Uterus (tissue), 4 donors: Measurements from ENCODE around the gene AXIN1. TPM values are rescaled to one million over a fixed set of nuclear protein-coding genes. Genes with fewer than 3 reads are reported as not detected.

Experiments used
- DNase-seq, 2 donors: peaks; one replicate each; pipeline ENCODE4 v3.0.0-alpha.2; 2019 to 2020
- H3K27ac ChIP-seq, 2 donors: fragments of 200-600 bp; sonication (generic); 1 replicate in 1 of 2; 2 replicates in 1 of 2; pipeline ENCODE4 v1.5.1; 2016 to 2018
- H3K27me3 ChIP-seq, 2 donors: fragments of 200-600 bp; sonication (generic); one replicate each; pipeline ENCODE4 v1.5.1; 2018 to 2019; ENCODE audit warnings: control low read depth in 1 of 2
- H3K36me3 ChIP-seq, 2 donors: fragments of 200-600 bp; sonication (generic); one replicate each; pipeline ENCODE4 v1.5.1; 2019; ENCODE audit warnings: control low read depth in 1 of 2
- H3K4me1 ChIP-seq, 2 donors: fragments of 200-600 bp; sonication (generic); one replicate each; pipeline ENCODE4 v1.5.1; 2018 to 2019; ENCODE audit warnings: control low read depth in 1 of 2
- H3K4me3 ChIP-seq, 2 donors: fragments of 200-600 bp; sonication (generic); 1 replicate in 1 of 2; 2 replicates in 1 of 2; pipeline ENCODE4 v1.5.1; 2018 to 2019; ENCODE audit warnings: mild to moderate bottlenecking in 1 of 2
- H3K9me3 ChIP-seq, 2 donors: fragments of 200-600 bp; sonication (generic); one replicate each; pipeline ENCODE4 v1.5.1; 2019; ENCODE audit warnings: control low read depth in 1 of 2
- CTCF ChIP-seq, 4 experiments: fragments of 200-600 bp in 2 of 4; fragments of 450-650 bp in 2 of 4; sonication (generic) in 2 of 4; IDR thresholded peaks; one replicate each; pipeline ENCODE4 v1.5.1; 2016 to 2019; ENCODE audit warnings: antibody characterized with exemption in 4 of 4, mild to moderate bottlenecking in 2 of 4, moderate library complexity in 1 of 4
- POLR2A ChIP-seq, 2 donors: fragments of 450-650 bp; IDR thresholded peaks; one replicate each; pipeline ENCODE4 v1.6.1; 2016; ENCODE audit warnings: antibody characterized with exemption in 2 of 2, mild to moderate bottlenecking in 1 of 2, moderate library complexity in 1 of 2
- intact Hi-C: fragments of 100-400 bp; cut with DNase I; formaldehyde crosslinking; loops from one replicate; pipeline ENCODE4 v1.15.1; 2023; ENCODE audit warnings: low total_unique reads
- total RNA-seq, 4 donors: library from RNA; depleted of rRNA in 3 of 4; stranded (reverse); fragments of >200 nt in 3 of 4; gene quantifications; one replicate each; pipeline versions ENCODE4 v1.1.0 to v1.2.4, GENCODE V29; 2014 to 2023
- donor health status: DM: yes; HTN: yes; CAD: no.

Gene AXIN1
- total RNA-seq, 4 donors from 2014 or later, result 6.2 to 23.6 (median 19.9) TPM

- Histone ChIP-seq H3K36me3 (no peaks in the 10 kb centered on the region), H3K27ac (no peak overlapping the region), H3K27me3 (no peaks in the 10 kb centered on the region), H3K4me3 (no peak overlapping the region), H3K4me1 (no peaks in the 10 kb centered on the region), H3K9me3 (no peaks in the 10 kb centered on the region)
- DNase-seq, result no peak
- TF ChIP-seq POLR2A (IDR thresholded peaks at IDR 0.05) (no peak), CTCF (IDR thresholded peaks at IDR 0.05) (no peak)
- intact Hi-C loops, result no loop called here
These were observed 31.0 kb downstream of the AXIN1 start for GRCh38 chr16:321532-321931.

- Histone ChIP-seq H3K4me3 (no peak overlapping the region), H3K9me3 (no peaks in the 10 kb centered on the region), H3K4me1 (no peaks in the 10 kb centered on the region), H3K27me3 (no peaks in the 10 kb centered on the region), H3K27ac (no peak overlapping the region), H3K36me3 (no peaks in the 10 kb centered on the region)
- TF ChIP-seq CTCF (IDR thresholded peaks at IDR 0.05), result no peak
- no peak for TF ChIP-seq POLR2A (IDR thresholded peaks at IDR 0.05)
- no peak for DNase-seq
- intact Hi-C loops, result no loop called here
These were observed 32.3 kb downstream of the AXIN1 start for GRCh38 chr16:320206-320605.

GRCh38 chr16:318628-319027 is 33.9 kb downstream of the AXIN1 start:
- TF ChIP-seq CTCF (IDR thresholded peaks at IDR 0.05) (no peak), POLR2A (IDR thresholded peaks at IDR 0.05) (no peak)
- no peak overlapping the region for H3K4me3 ChIP-seq
- H3K27ac ChIP-seq, result no peak overlapping the region
- no peaks in the 10 kb centered on the region for H3K36me3 ChIP-seq
- H3K9me3 ChIP-seq, result no peaks in the 10 kb centered on the region
- no peak for DNase-seq
- no peaks in the 10 kb centered on the region for H3K27me3 ChIP-seq
- intact Hi-C loops, result no loop called here
- H3K4me1 ChIP-seq, result no peaks in the 10 kb centered on the region

GRCh38 chr16:317583-317982 is 34.9 kb downstream of the AXIN1 start:
- intact Hi-C loops, result no loop called here
- no peaks in the 10 kb centered on the region for H3K9me3 ChIP-seq
- no peaks in the 10 kb centered on the region for H3K27me3 ChIP-seq
- no peak overlapping the region for H3K4me3 ChIP-seq
- no peak for DNase-seq
- no peaks in the 10 kb centered on the region for H3K4me1 ChIP-seq
- no peak for TF ChIP-seq CTCF (IDR thresholded peaks at IDR 0.05)
- no peak for TF ChIP-seq POLR2A (IDR thresholded peaks at IDR 0.05)
- no peak overlapping the region for H3K27ac ChIP-seq
- H3K36me3 ChIP-seq, result no peaks in the 10 kb centered on the region

GRCh38 chr16:316741-317464 is 35.6 kb downstream of the AXIN1 start:
- Histone ChIP-seq H3K36me3 (no peaks in the 10 kb centered on the region), H3K27ac (no peak overlapping the region), H3K9me3 (no peaks in the 10 kb centered on the region), H3K4me1 (no peaks in the 10 kb centered on the region), H3K27me3 (no peaks in the 10 kb centered on the region), H3K4me3 (no peak overlapping the region)
- intact Hi-C loops, result no loop called here
- no peak for TF ChIP-seq CTCF (IDR thresholded peaks at IDR 0.05)
- TF ChIP-seq POLR2A (IDR thresholded peaks at IDR 0.05), result peak in 1 of 2 donors; percentile 11
- no peak for DNase-seq
